Transverse colon (tissue), 4 donors: Measurements from ENCODE around the gene RAPGEF4. TPM values are rescaled to one million over a fixed set of nuclear protein-coding genes. Genes with fewer than 3 reads are reported as not detected.

Experiments
- DNase-seq: peaks from one replicate; pipeline ENCODE4 v3.0.0-alpha.2; 2019
- H3K27ac ChIP-seq, 4 donors: fragments of 200-600 bp; sonication (generic); 2 replicates each; pipeline ENCODE4 v1.5.1; 2016 to 2018; ENCODE audit warnings: inconsistent platforms in 4 of 4
- H3K27me3 ChIP-seq: fragments of 200-600 bp; sonication (generic); 2 replicates; pipeline ENCODE4 v1.5.1; 2017; ENCODE audit warnings: inconsistent platforms
- H3K36me3 ChIP-seq, 4 donors: fragments of 200-600 bp; sonication (generic); 2 replicates each; pipeline ENCODE4 v1.5.1; 2017 to 2019; ENCODE audit warnings: inconsistent platforms in 4 of 4
- H3K4me1 ChIP-seq, 4 donors: fragments of 200-600 bp; sonication (generic); 2 replicates each; pipeline ENCODE4 v1.5.1; 2017 to 2020; ENCODE audit warnings: inconsistent platforms in 4 of 4
- H3K4me3 ChIP-seq, 4 donors: fragments of 200-600 bp; sonication (generic); 1 replicate in 1 of 4; 2 replicates in 3 of 4; pipeline versions ENCODE4 v1.5.1 to v1.6.1; 2017 to 2019; ENCODE audit warnings: inconsistent platforms in 4 of 4
- H3K9me3 ChIP-seq, 2 donors: fragments of 200-600 bp; sonication (generic); 2 replicates each; pipeline ENCODE4 v1.5.1; 2017 to 2019; ENCODE audit warnings: inconsistent platforms in 2 of 2
- EP300 ChIP-seq: sonication (generic); formaldehyde crosslinking; IDR thresholded peaks from one replicate; pipeline ENCODE4 v1.6.1; 2017; ENCODE audit warnings: antibody characterized with exemption, low read depth
- POLR2A ChIP-seq: fragments of 450-650 bp; IDR thresholded peaks from one replicate; pipeline ENCODE4 v1.6.1; 2016; ENCODE audit warnings: antibody characterized with exemption, mild to moderate bottlenecking, moderate library complexity
- POLR2AphosphoS5 ChIP-seq, 3 donors: sonication (generic); formaldehyde crosslinking; IDR thresholded peaks; one replicate each; pipeline ENCODE4 v1.6.1; 2016; ENCODE audit warnings: antibody characterized with exemption in 3 of 3
- WGBS, 2 donors: methylation state at CpG; one replicate each; pipeline ENCODE4 v1.1.5; 2018; ENCODE audit warnings: low coverage in 1 of 2; 5-methylcytosine and 5-hydroxymethylcytosine counted together
- in situ Hi-C, 4 donors: fragments of 200-750 bp; cut with MboI; loops; one replicate each; pipeline versions ENCODE4 v1.15.0 to v1.15.1; 2017; ENCODE audit warnings: low sequenced_read_pairs in 3 of 4, low pct_ligation_motif_present in 1 of 4, low pct_unique_long_range_greater_than_20kb in 1 of 4
- intact Hi-C: fragments of 100-400 bp; cut with DNase I; formaldehyde crosslinking; loops from one replicate; pipeline ENCODE4 v1.15.1; 2023; ENCODE audit warnings: low total_unique reads
- total RNA-seq, 4 donors: library from RNA; depleted of rRNA; stranded (reverse); fragments of >200 nt; gene quantifications; one replicate each; pipeline ENCODE4 v1.1.0, GENCODE V29; 2016
- TF ChIP-seq, protein P1 (sequence below), 5 experiments: fragments of 200-600 bp in 3 of 5; fragments of 450-650 bp in 2 of 5; sonication (generic) in 3 of 5; IDR thresholded peaks; 1 replicate in 2 of 5; 2 replicates in 3 of 5; pipeline ENCODE4 v1.5.1; 2016 to 2017; ENCODE audit warnings: antibody characterized with exemption in 5 of 5, inconsistent platforms in 3 of 5, mild to moderate bottlenecking in 2 of 5, moderate library complexity in 1 of 5

The RAPGEF4 gene
- total RNA-seq, 4 donors from 2014 or later: 1.4 to 12.3 (median 2.2) TPM; not detected in 1

DNA sequence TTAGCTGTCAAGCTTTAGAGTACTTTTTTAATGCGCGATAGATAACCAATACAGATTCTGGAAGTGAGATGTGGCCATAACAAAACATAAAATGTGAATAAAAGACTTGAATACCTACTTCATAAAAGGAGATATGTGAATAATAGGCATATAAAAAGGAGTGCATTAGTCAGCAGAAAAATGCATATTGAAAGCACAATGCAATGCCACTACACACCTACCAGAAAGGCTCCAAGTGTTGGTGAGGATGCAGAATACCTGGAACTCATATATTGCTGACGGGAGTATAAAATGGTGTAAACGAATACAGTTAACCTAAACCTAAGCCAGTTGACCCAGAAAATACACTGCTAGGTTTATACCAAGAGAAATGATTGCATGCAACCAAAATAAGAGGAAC is 10.9 kb upstream of the RAPGEF4 start:
- no peak overlapping the region for H3K4me3 ChIP-seq
- DNase-seq: no peak
- in situ Hi-C loops: loop anchor here in 1 of 4 donors (25.0 kb wide), 1 partner anchor 112 kb away; no protein-coding TSS in a partner anchor
- intact Hi-C loops: no loop called here
- no peaks in the 10 kb centered on the region for H3K36me3 ChIP-seq
- H3K27me3 ChIP-seq: no peaks in the 10 kb centered on the region
- H3K4me1 ChIP-seq: no peaks in the 10 kb centered on the region
- no peaks in the 10 kb centered on the region for H3K9me3 ChIP-seq
- H3K27ac ChIP-seq: no peak overlapping the region
- TF ChIP-seq POLR2A: no peak
- TF ChIP-seq EP300: no peak
- TF ChIP-seq, protein P1, sequence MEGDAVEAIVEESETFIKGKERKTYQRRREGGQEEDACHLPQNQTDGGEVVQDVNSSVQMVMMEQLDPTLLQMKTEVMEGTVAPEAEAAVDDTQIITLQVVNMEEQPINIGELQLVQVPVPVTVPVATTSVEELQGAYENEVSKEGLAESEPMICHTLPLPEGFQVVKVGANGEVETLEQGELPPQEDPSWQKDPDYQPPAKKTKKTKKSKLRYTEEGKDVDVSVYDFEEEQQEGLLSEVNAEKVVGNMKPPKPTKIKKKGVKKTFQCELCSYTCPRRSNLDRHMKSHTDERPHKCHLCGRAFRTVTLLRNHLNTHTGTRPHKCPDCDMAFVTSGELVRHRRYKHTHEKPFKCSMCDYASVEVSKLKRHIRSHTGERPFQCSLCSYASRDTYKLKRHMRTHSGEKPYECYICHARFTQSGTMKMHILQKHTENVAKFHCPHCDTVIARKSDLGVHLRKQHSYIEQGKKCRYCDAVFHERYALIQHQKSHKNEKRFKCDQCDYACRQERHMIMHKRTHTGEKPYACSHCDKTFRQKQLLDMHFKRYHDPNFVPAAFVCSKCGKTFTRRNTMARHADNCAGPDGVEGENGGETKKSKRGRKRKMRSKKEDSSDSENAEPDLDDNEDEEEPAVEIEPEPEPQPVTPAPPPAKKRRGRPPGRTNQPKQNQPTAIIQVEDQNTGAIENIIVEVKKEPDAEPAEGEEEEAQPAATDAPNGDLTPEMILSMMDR (IDR thresholded peaks at IDR 0.05): no peak
- TF ChIP-seq POLR2AphosphoS5 (IDR thresholded peaks at IDR 0.05): no peak
- 84 to 95% methylated on average over 4 of the region's 4 CpGs for WGBS, 2 donors

DNA sequence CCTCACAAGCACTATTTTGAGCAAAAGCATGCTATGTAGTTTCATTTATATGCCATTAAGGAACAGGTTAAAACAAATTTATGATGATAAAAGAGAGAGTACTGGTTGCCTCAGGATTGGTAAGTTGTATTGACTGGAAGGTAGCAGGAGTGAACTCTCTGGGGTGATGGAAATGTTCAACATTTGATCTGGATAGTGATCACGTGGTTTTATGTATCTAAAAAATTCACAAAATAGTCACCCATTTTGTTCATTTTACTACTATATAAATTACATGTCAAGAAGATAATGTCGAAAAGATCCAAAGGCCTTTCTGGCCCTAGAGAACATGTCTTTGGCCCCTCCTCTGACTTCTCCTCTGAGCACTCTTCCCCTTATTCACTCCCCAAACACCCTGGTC is 10.4 kb upstream of the RAPGEF4 start:
- no peak for DNase-seq
- no peak overlapping the region for H3K27ac ChIP-seq
- no peaks in the 10 kb centered on the region for H3K27me3 ChIP-seq
- H3K4me3 ChIP-seq: no peak overlapping the region
- 83 to 88% methylated on average over 2 of the region's 2 CpGs for whole genome bisulfite sequencing, 2 donors
- intact Hi-C loops (no loop called here), in situ Hi-C loops (no loop called here)
- no peaks in the 10 kb centered on the region for H3K4me1 ChIP-seq
- no peaks in the 10 kb centered on the region for H3K9me3 ChIP-seq
- TF ChIP-seq EP300 (no peak), POLR2AphosphoS5 (IDR thresholded peaks at IDR 0.05) (no peak)
- TF ChIP-seq, protein P1 (IDR thresholded peaks at IDR 0.05): no peak
- H3K36me3 ChIP-seq: no peaks in the 10 kb centered on the region

DNA sequence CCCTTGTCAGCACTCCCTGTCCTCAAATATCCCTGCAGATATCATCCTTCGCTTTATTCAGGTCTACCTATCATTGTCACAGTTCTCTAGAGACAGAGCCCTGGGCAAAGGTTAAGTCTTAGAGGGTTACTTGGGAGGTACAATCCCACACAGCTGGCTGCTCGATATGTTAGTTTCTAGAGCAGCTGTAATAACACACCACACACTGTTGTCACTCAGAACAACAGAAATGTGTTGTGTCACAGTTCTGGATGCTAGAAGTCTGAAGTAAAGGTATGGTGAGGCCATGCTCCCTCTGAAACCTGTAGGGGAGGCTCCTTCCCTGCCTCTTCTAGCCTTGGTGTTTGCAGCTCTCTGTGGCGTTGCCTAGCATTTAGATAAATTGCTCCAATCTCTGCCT is 9.9 kb upstream of the RAPGEF4 start:
- 77 to 86% methylated on average over 3 of the region's 3 CpGs for WGBS, 2 donors

DNA sequence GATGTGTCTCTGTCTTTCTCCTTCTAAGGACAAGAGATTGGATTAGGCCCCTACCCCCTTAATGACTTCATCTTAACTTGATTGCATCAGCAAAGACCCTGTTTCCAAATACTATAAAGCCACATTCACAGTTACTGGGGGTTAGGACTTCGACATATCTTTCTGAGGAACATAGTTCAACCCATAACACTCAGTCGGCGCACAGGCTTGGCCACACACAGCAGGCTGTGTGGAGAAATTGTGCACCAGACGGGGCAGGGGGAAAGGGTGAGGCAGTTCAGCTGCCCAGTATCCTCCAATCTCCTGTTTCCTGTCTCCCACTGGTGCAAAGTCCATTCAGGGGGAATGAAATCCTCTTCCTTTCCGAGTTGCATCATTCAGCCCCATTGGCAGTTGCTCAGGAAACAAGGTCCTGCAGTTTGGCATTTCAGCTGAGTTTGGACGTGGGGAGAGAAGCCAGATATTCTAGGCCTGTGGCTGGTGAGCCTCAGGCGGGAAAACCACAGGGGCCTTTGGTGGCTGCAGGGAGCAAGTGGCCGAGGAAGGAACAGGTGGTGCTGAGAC is 9.4 kb upstream of the RAPGEF4 start:
- H3K36me3 ChIP-seq: no peaks in the 10 kb centered on the region
- 58 to 86% methylated on average over 1 to 8 of the region's 8 CpGs for WGBS, 2 donors
- DNase-seq: no peak

More for the DNA sequence above, 9.9 kb upstream of the RAPGEF4 start:
- Histone ChIP-seq H3K9me3 (no peaks in the 10 kb centered on the region), H3K27ac (no peak overlapping the region), H3K36me3 (no peaks in the 10 kb centered on the region), H3K4me3 (no peak overlapping the region), H3K4me1 (no peaks in the 10 kb centered on the region), H3K27me3 (no peaks in the 10 kb centered on the region)
- intact Hi-C loops: no loop called here
- TF ChIP-seq POLR2AphosphoS5 (IDR thresholded peaks at IDR 0.05): no peak
- TF ChIP-seq, protein P1 (IDR thresholded peaks at IDR 0.05): no peak
- no peak for TF ChIP-seq EP300
- TF ChIP-seq POLR2A: no peak
- in situ Hi-C loops: no loop called here
- no peak for DNase-seq

More for the DNA sequence above, 9.4 kb upstream of the RAPGEF4 start:
- in situ Hi-C loops: no loop called here
- intact Hi-C loops: no loop called here
- Histone ChIP-seq H3K4me3 (no peak overlapping the region), H3K27ac (no peak overlapping the region), H3K27me3 (peaks cover 1% of the 10 kb centered on the region), H3K9me3 (no peaks in the 10 kb centered on the region), H3K4me1 (no peaks in the 10 kb centered on the region)
- no peak for TF ChIP-seq POLR2AphosphoS5 (IDR thresholded peaks at IDR 0.05)
- no peak for TF ChIP-seq EP300
- TF ChIP-seq POLR2A: no peak
- TF ChIP-seq, protein P1 (IDR thresholded peaks at IDR 0.05): no peak
